Progenitor cell of endocrine pancreas (in vitro differentiated cells): ENCODE measurements around the gene CYBA. TPM values are rescaled to one million over a fixed set of nuclear protein-coding genes. Genes with fewer than 3 reads are reported as not detected.

Experiments used
- DNase-seq: peaks from one replicate; pipeline ENCODE4 v3.0.0; 2021; ENCODE audit warnings: low spot score; ENCODE audit not compliant: unreplicated experiment
- H3K27ac Mint-ChIP-seq: 2 replicates; pipeline ENCODE4 v1.8.0; 2021; ENCODE audit warnings: mild to moderate bottlenecking, moderate library complexity, mixed read lengths
- H3K27me3 Mint-ChIP-seq: 2 replicates; pipeline ENCODE4 v1.8.0; 2021; ENCODE audit warnings: mixed read lengths
- H3K36me3 Mint-ChIP-seq: 2 replicates; pipeline ENCODE4 v1.8.0; 2022; ENCODE audit warnings: mixed read lengths; ENCODE audit not compliant: insufficient read depth
- H3K4me1 Mint-ChIP-seq: 2 replicates; pipeline ENCODE4 v1.8.0; 2021; ENCODE audit warnings: low read depth, mixed read lengths
- H3K4me3 Mint-ChIP-seq: 2 replicates; pipeline ENCODE4 v1.8.0; 2021; ENCODE audit warnings: low read depth, mild to moderate bottlenecking, moderate library complexity, mixed read lengths
- H3K9me3 Mint-ChIP-seq: 2 replicates; pipeline ENCODE4 v1.8.0; 2021; ENCODE audit warnings: low read depth, mixed read lengths
- CTCF ChIP-seq: fragments of 200-600 bp; sonication (generic); IDR thresholded peaks from one replicate; pipeline ENCODE4 v1.5.0; 2021; ENCODE audit warnings: antibody characterized with exemption, mild to moderate bottlenecking; ENCODE audit not compliant: unreplicated experiment
- total RNA-seq: library from RNA; stranded (reverse); gene quantifications from 2 replicates; pipeline ENCODE4 v1.2.1, GENCODE V29; 2021

CYBA gene
- total RNA-seq, 1 donor from 2014 or later: 111 TPM

GRCh38 chr16:88680554-88681083 lies 29.8 kb upstream of the CYBA start:
- Mint-ChIP-seq H3K36me3 (no peaks in the 10 kb centered on the region), H3K27me3 (peaks cover 22% of the 10 kb centered on the region), H3K9me3 (no peaks in the 10 kb centered on the region), H3K4me1 (peaks cover 2% of the 10 kb centered on the region), H3K4me3 (no peak overlapping the region), H3K27ac (no peak overlapping the region)
- no peak for DNase-seq
- TF ChIP-seq CTCF: no peak

GRCh38 chr16:88678224-88678979 lies 27.5 kb upstream of the CYBA start:
- no peaks in the 10 kb centered on the region for H3K4me1 Mint-ChIP-seq
- DNase-seq: no peak
- H3K4me3 Mint-ChIP-seq: no peak overlapping the region
- H3K27ac Mint-ChIP-seq: no peak overlapping the region
- no peaks in the 10 kb centered on the region for H3K36me3 Mint-ChIP-seq
- no peak for TF ChIP-seq CTCF
- H3K27me3 Mint-ChIP-seq: peaks cover 5% of the 10 kb centered on the region
- no peaks in the 10 kb centered on the region for H3K9me3 Mint-ChIP-seq

- no peak overlapping the region for H3K4me3 Mint-ChIP-seq
- DNase-seq: no peak
- no peak for TF ChIP-seq CTCF
- H3K27me3 Mint-ChIP-seq: peaks cover 5% of the 10 kb centered on the region
- H3K27ac Mint-ChIP-seq: no peak overlapping the region
- H3K9me3 Mint-ChIP-seq: no peaks in the 10 kb centered on the region
- H3K4me1 Mint-ChIP-seq: no peaks in the 10 kb centered on the region
- H3K36me3 Mint-ChIP-seq: no peaks in the 10 kb centered on the region
These were observed 26.9 kb upstream of the CYBA start for GRCh38 chr16:88677721-88678120.

GRCh38 chr16:88676502-88677242 lies 25.8 kb upstream of the CYBA start:
- no peak for TF ChIP-seq CTCF
- DNase-seq: no peak
- no peaks in the 10 kb centered on the region for H3K9me3 Mint-ChIP-seq
- no peak overlapping the region for H3K27ac Mint-ChIP-seq
- H3K4me3 Mint-ChIP-seq: no peak overlapping the region
- H3K36me3 Mint-ChIP-seq: no peaks in the 10 kb centered on the region
- H3K4me1 Mint-ChIP-seq: no peaks in the 10 kb centered on the region
- no peaks in the 10 kb centered on the region for H3K27me3 Mint-ChIP-seq

- Mint-ChIP-seq H3K27ac (no peak overlapping the region), H3K4me1 (no peaks in the 10 kb centered on the region), H3K4me3 (no peak overlapping the region), H3K27me3 (no peaks in the 10 kb centered on the region), H3K36me3 (no peaks in the 10 kb centered on the region), H3K9me3 (no peaks in the 10 kb centered on the region)
- no peak for DNase-seq
- TF ChIP-seq CTCF: no peak
These were observed 23.0 kb upstream of the CYBA start for GRCh38 chr16:88673716-88674379.
